ENCODE data around the gene PSMA5. TPM values are rescaled to one million over a fixed set of nuclear protein-coding genes. Genes with fewer than 3 reads are reported as not detected.

PSMA5 gene
- total RNA-seq, 1 donor from 2014 or later, result 143 TPM

GRCh38 chr1:109397581-109398342 is 28.5 kb downstream of the PSMA5 start, which contains the start of gene SORT1:
Gene SORT1, minus strand, starts transcription at chr1:109397918. Its CDS starts 26 bp downstream, at chr1:109397892.
- Histone ChIP-seq H3K4me2 (ENCODE audit: low read length) (peak within 1 kb of the TSS; percentile 94), H3K9me3 (ENCODE audit: insufficient read depth, low read depth, low read length) (no peaks in the 10 kb centered on the region), H3K36me3 (ENCODE audit: insufficient read depth, low read length) (peaks cover 7% of the 10 kb centered on the region), H4K20me1 (ENCODE audit: insufficient read depth, low read length) (no peaks in the 10 kb centered on the region), H3K9ac (ENCODE audit: low read length) (peak within 1 kb of the TSS; percentile 75), H3K4me3 (ENCODE audit: insufficient read depth, low read depth, low read length) (peak within 1 kb of the TSS; percentile 70), H3K27ac (ENCODE audit: low read depth, low read length) (peak within 1 kb of the TSS; percentile 29), H3K27me3 (ENCODE audit: insufficient read depth, low read length) (no peaks in the 10 kb centered on the region), H3K79me2 (ENCODE audit: insufficient read depth, low read length) (peaks cover 42% of the 10 kb centered on the region), H3K4me1 (ENCODE audit: insufficient read depth, low read length) (peaks cover 37% of the 10 kb centered on the region), H2AFZ (ENCODE audit: low read depth, low read length) (peak within 1 kb of the TSS; percentile 53)
- DNase-seq (ENCODE audit: low read depth) (peak; percentile 84), FAIRE-seq (no peak)
- peak within 1 kb of the TSS; percentile 97 for H3K4me3 Mint-ChIP-seq (ENCODE audit: unreplicated experiment)
- no peaks in the 10 kb centered on the region for H3K27me3 Mint-ChIP-seq (ENCODE audit: low read depth, unreplicated experiment)
- peaks cover 29% of the 10 kb centered on the region for H3K4me1 Mint-ChIP-seq (ENCODE audit: low read depth, unreplicated experiment)
- H3K36me3 Mint-ChIP-seq (ENCODE audit: low read depth, unreplicated experiment), result no peaks in the 10 kb centered on the region
- H3K9me3 Mint-ChIP-seq (ENCODE audit: unreplicated experiment), result no peaks in the 10 kb centered on the region
- TF ChIP-seq CTCF (IDR thresholded peaks at IDR 0.05; ENCODE audit: insufficient read depth, low read depth, low read length) (no peak), EZH2 (IDR thresholded peaks at IDR 0.05; ENCODE audit: insufficient read depth, low read length) (no peak)
- H3K27ac Mint-ChIP-seq (ENCODE audit: unreplicated experiment), result peak within 1 kb of the TSS; percentile 82

- FAIRE-seq, result no peak
- peak overlapping the region; percentile 82 for H3K27ac Mint-ChIP-seq (ENCODE audit: unreplicated experiment)
- H3K4me2 ChIP-seq (ENCODE audit: low read length), result peak overlapping the region; percentile 94
- peaks cover 50% of the 10 kb centered on the region for H3K79me2 ChIP-seq (ENCODE audit: insufficient read depth, low read length)
- H3K9ac ChIP-seq (ENCODE audit: low read length), result peak overlapping the region; percentile 75
- peaks cover 44% of the 10 kb centered on the region for H3K4me1 ChIP-seq (ENCODE audit: insufficient read depth, low read length)
- no peaks in the 10 kb centered on the region for H3K27me3 Mint-ChIP-seq (ENCODE audit: low read depth, unreplicated experiment)
- peak overlapping the region; percentile 29 for H3K27ac ChIP-seq (ENCODE audit: low read depth, low read length)
- H4K20me1 ChIP-seq (ENCODE audit: insufficient read depth, low read length), result no peaks in the 10 kb centered on the region
- H3K9me3 Mint-ChIP-seq (ENCODE audit: unreplicated experiment), result no peaks in the 10 kb centered on the region
- peaks cover 2% of the 10 kb centered on the region for H3K36me3 ChIP-seq (ENCODE audit: insufficient read depth, low read length)
- no peaks in the 10 kb centered on the region for H3K27me3 ChIP-seq (ENCODE audit: insufficient read depth, low read length)
- peak overlapping the region; percentile 70 for H3K4me3 ChIP-seq (ENCODE audit: insufficient read depth, low read depth, low read length)
- no peaks in the 10 kb centered on the region for H3K36me3 Mint-ChIP-seq (ENCODE audit: low read depth, unreplicated experiment)
- H2AFZ ChIP-seq (ENCODE audit: low read depth, low read length), result peak overlapping the region; percentile 53
- peak overlapping the region; percentile 97 for H3K4me3 Mint-ChIP-seq (ENCODE audit: unreplicated experiment)
- H3K4me1 Mint-ChIP-seq (ENCODE audit: low read depth, unreplicated experiment), result peaks cover 37% of the 10 kb centered on the region
- no peak for TF ChIP-seq EZH2 (IDR thresholded peaks at IDR 0.05; ENCODE audit: insufficient read depth, low read length)
- TF ChIP-seq CTCF (IDR thresholded peaks at IDR 0.05; ENCODE audit: insufficient read depth, low read depth, low read length), result no peak
- no peaks in the 10 kb centered on the region for H3K9me3 ChIP-seq (ENCODE audit: insufficient read depth, low read depth, low read length)
- no peak for DNase-seq (ENCODE audit: low read depth)
Measured at GRCh38 chr1:109396871-109397580, 29.2 kb downstream of the PSMA5 start.
